HG02970 (cell line): ENCODE measurements around the gene BMERB1.

Experiments used
- ATAC-seq: cut with Tn5 transposase; IDR thresholded peaks from one replicate; pipeline ENCODE4 v1.9.1; 2021; ENCODE audit warnings: mild to moderate bottlenecking, moderate library complexity, moderate number of reproducible peaks; ENCODE audit not compliant: unreplicated experiment, low FRiP score

The BMERB1 gene

DNA sequence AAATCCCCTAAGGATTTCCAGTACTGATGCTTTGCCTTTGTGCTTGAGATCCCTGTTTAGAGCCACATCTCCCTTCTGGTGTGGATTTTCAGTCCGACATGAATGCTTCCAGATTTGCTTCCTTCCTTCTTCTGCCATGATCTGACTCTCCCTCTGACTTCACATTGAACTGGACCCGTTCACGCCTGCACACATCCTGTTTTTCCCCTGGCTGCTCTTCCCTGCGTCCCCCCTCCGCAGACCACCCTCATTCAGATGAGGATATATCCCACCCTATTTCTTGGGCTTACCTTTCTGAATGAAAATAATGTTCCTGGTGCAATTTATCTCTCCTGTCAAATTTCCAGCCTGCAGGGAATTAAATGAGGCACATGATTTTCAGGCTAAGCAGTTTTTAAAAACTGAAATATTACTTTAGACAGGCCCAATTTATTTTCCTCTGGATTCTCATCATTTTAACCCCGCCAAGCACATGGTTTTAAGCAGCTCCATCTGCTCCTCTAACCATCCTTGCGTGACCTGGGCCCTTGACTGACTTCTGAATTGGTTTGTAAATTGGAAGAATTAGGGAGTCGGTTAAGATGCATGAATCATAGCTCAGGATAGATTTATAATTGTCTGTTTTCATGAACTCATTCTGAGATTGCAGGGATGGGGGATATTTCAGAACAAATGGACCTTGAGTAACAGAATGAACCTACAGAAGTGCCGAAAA is 59.2 kb downstream of the BMERB1 start:
- no peak for ATAC-seq

DNA sequence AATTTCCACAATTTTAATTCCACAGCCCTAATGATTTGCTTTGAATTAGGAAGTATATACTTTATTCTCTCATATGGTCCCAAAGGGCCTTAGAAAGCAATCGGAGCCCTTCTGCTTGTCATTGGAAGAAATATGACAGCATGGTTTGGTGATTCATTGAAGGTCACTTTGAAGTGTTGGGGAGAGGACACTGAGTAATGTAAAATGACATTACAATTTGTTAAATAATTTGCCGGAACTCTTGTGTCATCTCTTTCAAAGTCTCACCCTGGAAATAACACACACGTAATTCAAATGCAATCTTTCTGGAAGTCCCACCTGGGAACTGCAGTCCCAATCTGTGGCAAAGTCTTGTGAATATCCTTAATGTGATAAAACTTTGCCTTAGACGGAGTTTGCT is 59.8 kb downstream of the BMERB1 start:
- no peak for ATAC-seq

GRCh38 chr16:15495898-15496297 is 61.5 kb downstream of the BMERB1 start:
- no peak for ATAC-seq

DNA sequence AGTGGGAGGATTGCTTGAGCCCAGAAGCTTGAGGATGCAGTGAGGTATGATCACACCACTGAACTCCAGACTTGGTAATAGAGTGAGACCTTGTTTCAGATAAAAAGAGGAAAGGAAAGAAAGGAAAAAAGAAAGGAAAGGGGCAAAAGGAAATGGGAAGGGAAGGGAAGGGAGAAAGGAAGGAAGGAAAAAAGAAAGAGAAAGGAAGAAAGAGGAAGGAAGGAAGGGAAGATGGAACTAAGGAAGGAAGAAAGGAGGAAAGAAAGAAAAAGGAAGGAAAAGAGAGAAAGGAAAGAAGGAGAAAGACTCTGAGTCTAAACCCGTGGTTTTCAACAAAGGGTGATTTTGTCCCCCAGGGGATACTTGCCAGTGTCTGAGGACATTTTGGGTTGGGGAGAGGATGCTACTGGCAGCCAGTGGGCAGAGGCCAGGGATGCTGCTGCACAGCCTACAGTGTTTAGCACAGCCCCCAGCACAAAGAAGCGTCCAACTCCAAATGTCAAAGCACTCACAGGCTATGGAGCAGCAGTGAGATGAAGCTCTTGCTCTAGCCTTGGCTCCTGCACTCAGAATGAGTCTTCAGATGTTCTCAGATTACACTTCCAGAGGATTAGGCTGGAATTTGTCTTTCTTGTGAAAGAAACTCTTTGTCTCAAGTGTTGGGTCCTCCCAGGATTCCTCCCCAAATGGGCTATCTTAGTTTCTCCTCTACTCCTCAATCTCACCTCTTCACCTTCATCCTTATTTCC is 64.2 kb downstream of the BMERB1 start:
- ATAC-seq, result no peak

GRCh38 chr16:15502041-15502725 is 67.8 kb downstream of the BMERB1 start:
- ATAC-seq, result no peak

DNA sequence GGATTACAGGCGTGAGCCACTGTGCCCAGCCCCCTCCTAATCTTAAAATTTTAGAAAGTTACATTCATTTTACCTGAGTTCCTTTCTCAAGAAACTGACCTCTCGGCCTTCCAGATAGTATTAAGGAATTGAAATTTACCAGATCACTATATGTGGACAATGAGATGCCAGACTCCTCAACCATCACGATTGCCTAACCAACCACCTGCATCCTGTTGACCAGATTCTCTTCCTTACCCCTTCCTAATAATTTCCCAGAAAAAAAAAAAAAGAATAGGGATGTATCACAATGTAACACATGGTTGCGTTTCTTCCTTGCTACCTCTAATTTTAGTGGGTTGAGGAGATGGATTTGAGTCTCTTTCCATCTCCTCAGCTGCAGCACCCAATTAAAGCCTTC is 72.1 kb downstream of the BMERB1 start:
- ATAC-seq, result no peak

- ATAC-seq, result no peak
Measured at GRCh38 chr16:15507301-15507958, 73.0 kb downstream of the BMERB1 start.

- no peak for ATAC-seq
Measured at GRCh38 chr16:15507959-15508627, 73.7 kb downstream of the BMERB1 start.

DNA sequence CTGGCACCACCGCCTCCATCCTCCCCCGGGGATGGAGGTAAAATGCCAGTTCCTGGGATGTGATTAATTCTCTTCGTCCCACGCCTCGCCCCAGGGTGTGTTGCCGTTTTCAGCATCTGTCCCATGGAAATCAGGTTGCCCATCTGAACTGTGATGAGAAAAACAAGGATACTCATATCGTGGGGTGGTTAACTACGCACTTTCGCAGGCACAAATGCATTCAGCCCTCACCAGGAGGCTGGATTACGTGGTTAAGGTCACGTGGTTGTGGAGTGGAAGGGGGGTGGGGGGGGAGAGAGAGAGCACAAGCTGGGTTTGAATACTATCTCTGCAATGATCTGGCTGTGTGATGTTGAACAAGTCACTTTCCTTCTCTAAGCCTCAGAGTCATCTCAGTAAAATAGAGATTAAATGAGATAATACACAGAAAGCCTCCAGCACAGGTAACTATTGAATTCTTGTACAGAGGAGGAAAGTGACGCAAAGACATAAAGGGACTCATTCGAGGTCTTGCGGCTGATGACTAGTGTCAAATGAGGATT is 74.7 kb downstream of the BMERB1 start:
- ATAC-seq, result no peak

GRCh38 chr16:15509593-15510535 is 75.5 kb downstream of the BMERB1 start:
- ATAC-seq, result no peak

DNA sequence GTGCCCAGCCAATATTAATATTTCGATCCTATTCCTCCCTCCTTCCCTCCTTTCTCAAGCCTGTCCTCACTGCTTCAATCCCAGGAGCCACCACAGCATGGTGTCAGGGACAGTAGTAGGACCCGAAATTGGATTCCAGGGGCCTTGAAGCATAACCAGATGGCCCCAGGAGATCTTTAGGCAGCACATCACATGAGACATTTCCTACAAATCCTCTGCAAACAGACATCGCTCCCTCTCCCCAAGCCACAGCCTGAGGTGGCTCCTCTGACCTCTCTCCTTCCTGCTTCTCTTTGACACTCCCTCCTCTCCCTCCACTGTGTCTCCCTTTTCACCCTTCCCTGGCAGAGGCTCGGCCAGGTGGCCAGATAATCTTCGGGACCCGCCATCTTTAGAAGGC is 76.6 kb downstream of the BMERB1 start:
- no peak for ATAC-seq

GRCh38 chr16:15511759-15512487 is 77.5 kb downstream of the BMERB1 start:
- ATAC-seq, result no peak

DNA sequence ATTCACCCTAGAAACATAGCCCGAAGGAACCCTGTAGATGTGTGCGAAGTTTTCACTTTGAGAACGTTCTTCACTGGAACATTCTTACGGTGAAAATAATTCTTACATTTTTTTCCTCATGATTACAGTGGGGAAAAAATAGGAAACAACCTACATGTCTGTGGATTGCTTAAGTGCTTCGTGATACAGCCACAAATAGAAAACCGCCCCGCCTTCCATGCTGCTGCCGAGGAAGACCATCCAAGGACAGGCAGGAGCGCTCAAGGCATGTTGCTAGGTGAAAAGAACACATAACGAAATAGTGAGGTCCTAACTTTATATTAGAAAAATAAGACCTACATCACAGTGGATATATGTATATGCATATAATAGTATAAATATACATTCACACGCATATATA is 78.8 kb downstream of the BMERB1 start:
- ATAC-seq, result no peak

DNA sequence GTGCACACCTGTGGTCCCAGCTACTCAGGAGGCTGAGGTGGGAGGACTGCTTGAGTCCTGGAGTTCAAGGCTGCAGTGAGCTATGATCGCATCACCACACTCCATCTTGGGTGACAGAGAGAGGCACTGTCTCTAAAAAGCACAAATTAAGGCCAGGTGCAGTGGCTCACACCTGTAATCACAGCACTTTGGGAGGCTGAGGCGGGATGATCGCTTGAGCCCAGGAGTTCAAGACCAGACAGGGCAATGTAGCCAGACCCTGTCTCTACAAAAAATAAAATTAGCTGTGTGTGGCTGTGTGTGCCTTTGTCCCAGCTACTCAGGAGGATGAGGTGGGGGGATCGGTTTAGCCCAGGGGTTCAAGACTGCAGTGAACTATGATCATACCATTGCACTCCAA is 81.6 kb downstream of the BMERB1 start:
- ATAC-seq, result no peak

DNA sequence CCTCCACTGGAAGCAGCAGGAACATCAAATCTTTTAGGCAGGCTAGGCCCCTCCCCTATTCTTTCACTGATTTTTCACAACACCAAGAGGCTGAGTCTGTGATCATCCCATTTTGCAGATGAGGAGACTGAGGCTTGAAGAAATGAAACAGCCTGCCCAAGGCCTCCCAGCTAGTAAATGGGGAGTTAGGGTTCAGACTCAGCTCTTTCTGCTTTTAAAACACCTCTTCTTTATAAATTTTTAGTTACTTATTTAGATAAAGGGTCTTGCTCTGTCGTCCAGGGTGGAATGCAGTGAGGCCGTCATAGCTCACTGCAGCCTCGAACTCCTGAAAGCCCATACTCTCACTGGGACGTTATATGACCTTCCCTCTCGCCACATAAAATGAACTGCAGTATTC is 82.2 kb downstream of the BMERB1 start:
- ATAC-seq, result no peak

DNA sequence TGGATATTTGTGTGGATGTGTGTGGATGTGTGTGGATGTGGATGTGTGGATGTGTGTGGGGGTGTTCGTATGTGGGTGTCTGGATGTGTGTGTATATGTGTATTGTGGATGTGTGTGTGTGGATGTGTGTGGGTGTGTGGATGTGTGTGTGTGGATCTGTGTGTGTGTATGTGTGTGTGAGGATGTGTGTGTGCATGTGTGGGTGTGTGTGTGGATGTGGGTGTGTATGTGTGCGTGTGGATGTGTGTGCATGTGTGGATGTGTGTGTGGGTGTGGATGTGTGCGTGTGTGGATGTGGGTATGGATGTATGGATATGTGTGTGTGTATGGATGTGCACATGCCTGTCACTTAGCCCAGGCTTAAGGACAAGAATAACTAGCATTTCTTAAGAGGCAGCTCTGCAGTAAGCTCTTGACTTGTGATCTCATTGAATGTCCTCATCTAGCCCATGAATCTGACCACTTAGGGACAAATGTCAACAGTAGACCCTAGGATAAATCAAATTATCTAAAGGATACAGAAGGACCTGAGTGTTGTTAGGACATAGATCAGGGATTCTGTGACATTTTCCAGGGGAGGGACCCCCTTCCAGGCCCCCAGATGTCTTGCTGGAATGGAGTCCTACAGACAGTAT is 83.5 kb downstream of the BMERB1 start:
- ATAC-seq, result no peak

DNA sequence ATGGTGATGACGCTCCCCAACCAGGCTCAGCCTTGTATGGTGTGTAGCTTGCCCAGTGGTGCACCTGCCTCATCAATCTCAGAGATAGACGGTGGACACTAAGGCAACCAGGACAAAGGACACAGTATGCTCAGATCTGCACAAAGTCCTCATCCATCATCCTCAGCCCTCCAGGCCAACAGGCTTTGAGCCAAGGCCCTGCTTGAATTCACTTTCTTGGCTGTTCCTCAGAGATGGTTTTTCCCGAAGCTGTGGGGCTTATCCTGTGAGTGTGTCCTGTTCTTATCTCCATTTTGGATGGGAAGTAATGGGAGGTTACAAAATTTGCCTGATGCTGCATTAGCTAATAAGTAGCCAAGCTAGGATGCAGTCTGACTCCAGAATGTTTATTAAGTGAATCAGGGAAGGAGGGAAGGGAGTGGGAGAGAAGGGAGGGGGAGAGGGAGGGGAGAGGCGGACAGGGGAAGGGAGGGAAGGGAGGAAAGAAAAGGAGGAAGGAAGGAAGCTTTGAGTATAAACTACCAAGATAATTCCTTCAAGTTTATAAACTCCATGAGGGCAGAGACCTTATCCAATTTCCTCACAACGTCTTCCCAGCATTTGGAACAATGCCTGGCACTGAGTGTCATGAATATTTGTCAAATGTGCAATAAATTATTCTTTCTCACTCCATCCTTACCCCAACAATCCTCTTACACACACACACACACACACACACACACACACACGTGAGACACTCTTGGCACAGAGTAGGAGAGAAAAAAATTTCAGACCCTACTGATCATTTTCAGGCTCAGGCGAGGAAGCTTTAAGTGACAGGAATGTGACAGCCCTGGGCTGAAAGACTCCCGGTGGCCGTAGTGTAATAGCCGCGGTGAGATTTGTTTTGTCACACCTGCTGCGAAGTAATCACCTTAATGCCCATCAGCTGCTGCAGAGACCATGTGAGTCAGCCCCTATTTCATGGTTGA is 84.3 kb downstream of the BMERB1 start:
- no peak for ATAC-seq
